22Rv1 (cell line): ENCODE measurements around the gene CORO6.

ENCODE experiments used
- ZFX ChIP-seq: fragments of 450-650 bp; IDR thresholded peaks from 2 replicates; pipeline ENCODE4 v1.6.1; 2017; ENCODE audit warnings: antibody characterized with exemption, borderline replicate concordance
- TF ChIP-seq, protein P1 (sequence below): fragments of 450-650 bp; IDR thresholded peaks from 2 replicates; pipeline ENCODE4 v1.5.1; 2017; ENCODE audit warnings: mild to moderate bottlenecking

DNA sequence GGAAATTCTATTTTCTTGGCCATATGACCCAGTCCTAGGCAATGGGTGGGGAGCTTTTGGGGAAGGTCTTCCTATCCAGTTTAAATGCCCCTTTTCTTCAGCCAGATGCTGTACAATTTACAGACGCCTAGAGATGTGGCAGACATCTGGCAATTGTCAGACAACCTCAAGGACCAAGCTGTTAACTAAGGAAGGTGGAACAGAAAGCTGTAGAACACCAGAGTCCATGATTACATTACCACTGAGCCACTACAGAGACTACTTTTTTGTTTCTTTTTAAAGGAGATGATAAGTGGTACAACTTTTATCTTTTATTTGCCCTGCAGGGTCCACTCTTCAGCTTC, 21.1 kb upstream of the CORO6 start:
- TF ChIP-seq, protein P1, sequence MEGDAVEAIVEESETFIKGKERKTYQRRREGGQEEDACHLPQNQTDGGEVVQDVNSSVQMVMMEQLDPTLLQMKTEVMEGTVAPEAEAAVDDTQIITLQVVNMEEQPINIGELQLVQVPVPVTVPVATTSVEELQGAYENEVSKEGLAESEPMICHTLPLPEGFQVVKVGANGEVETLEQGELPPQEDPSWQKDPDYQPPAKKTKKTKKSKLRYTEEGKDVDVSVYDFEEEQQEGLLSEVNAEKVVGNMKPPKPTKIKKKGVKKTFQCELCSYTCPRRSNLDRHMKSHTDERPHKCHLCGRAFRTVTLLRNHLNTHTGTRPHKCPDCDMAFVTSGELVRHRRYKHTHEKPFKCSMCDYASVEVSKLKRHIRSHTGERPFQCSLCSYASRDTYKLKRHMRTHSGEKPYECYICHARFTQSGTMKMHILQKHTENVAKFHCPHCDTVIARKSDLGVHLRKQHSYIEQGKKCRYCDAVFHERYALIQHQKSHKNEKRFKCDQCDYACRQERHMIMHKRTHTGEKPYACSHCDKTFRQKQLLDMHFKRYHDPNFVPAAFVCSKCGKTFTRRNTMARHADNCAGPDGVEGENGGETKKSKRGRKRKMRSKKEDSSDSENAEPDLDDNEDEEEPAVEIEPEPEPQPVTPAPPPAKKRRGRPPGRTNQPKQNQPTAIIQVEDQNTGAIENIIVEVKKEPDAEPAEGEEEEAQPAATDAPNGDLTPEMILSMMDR, result no peak
- no peak for TF ChIP-seq ZFX
